ENCODE measurements around the gene CSTB.

GRCh38 chr21:43757601-43758000, 18.5 kb downstream of the CSTB start:
- TF ChIP-seq CTCF (conservative IDR thresholded peaks at IDR 0.05; ENCODE audit: low read length) = no peak
- TF ChIP-seq EZH2phosphoT487 (IDR thresholded peaks at IDR 0.05; ENCODE audit: borderline replicate concordance) = no peak

Data from Loucy (cell line).